ENCODE results near the gene ACVR1B. TPM values are rescaled to one million over a fixed set of nuclear protein-coding genes. Genes with fewer than 3 reads are reported as not detected.
A peak's percentile ranks its signal among the peaks of the same experiment; 100 is the strongest.

ACVR1B gene
- total and polyA plus RNA-seq, 4 donors = 4.0 to 21.9 (median 12.0) TPM

DNA sequence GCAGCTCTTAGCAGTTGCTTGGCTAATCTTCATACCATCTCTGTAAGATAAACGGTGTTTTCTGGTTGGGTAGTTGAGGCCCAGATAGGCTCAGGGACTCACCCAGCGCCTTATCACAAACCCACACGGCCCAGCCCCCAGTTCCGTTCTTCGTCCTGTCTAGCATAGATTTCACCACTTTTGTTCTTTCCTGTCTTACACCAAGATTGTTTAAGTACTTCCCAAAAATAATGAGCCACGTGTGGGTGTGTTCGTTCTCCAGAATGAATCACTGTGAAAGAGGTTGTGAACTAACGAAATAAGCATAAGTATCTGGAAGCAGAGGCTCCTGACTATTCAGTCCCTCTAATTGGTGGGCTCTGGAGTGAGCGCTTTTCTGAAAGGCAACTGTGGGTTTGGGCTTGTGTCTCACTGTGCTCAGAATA, 21.4 kb downstream of the ACVR1B start:
- WGBS = 28% methylated on average over 9 of the region's 9 CpGs
- Histone ChIP-seq H3K36me3 (ENCODE audit: control insufficient read depth in 4 of 4, insufficient read depth in 3 of 4, low read depth in 1 of 4, low read length in 3 of 4) (peaks cover 5 to 10% (median 7%) of the 10 kb centered on the region in 4 donors), H3K27ac (ENCODE audit: low read depth in 1 of 2, low read length in 2 of 2) (peak overlapping the region; percentile 72 to 77), H3K27me3 (ENCODE audit: control insufficient read depth in 4 of 4, insufficient read depth in 4 of 4, low read length in 3 of 4) (no peaks in the 10 kb centered on the region), H3K9me3 (ENCODE audit: control insufficient read depth in 4 of 4, low read length in 3 of 4) (no peaks in the 10 kb centered on the region), H3K9ac (ENCODE audit: low read depth in 1 of 2, low read length in 2 of 2) (no peak overlapping the region), H3K4me3 (ENCODE audit: low read depth in 1 of 3, low read length in 3 of 3) (peak overlapping the region in 1 of 3 donors; percentile 15), H3K4me1 (ENCODE audit: control insufficient read depth in 4 of 4, insufficient read depth in 4 of 4, low read length in 3 of 4) (peaks cover 30 to 77% (median 66%) of the 10 kb centered on the region in 4 donors)
- DNase-seq (ENCODE audit: low spot score) = no peak
- TF ChIP-seq, protein P1, sequence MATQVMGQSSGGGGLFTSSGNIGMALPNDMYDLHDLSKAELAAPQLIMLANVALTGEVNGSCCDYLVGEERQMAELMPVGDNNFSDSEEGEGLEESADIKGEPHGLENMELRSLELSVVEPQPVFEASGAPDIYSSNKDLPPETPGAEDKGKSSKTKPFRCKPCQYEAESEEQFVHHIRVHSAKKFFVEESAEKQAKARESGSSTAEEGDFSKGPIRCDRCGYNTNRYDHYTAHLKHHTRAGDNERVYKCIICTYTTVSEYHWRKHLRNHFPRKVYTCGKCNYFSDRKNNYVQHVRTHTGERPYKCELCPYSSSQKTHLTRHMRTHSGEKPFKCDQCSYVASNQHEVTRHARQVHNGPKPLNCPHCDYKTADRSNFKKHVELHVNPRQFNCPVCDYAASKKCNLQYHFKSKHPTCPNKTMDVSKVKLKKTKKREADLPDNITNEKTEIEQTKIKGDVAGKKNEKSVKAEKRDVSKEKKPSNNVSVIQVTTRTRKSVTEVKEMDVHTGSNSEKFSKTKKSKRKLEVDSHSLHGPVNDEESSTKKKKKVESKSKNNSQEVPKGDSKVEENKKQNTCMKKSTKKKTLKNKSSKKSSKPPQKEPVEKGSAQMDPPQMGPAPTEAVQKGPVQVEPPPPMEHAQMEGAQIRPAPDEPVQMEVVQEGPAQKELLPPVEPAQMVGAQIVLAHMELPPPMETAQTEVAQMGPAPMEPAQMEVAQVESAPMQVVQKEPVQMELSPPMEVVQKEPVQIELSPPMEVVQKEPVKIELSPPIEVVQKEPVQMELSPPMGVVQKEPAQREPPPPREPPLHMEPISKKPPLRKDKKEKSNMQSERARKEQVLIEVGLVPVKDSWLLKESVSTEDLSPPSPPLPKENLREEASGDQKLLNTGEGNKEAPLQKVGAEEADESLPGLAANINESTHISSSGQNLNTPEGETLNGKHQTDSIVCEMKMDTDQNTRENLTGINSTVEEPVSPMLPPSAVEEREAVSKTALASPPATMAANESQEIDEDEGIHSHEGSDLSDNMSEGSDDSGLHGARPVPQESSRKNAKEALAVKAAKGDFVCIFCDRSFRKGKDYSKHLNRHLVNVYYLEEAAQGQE (IDR thresholded peaks at IDR 0.05) = peak; percentile 7
- TF ChIP-seq SP1 (IDR thresholded peaks at IDR 0.05) = no peak

DNA sequence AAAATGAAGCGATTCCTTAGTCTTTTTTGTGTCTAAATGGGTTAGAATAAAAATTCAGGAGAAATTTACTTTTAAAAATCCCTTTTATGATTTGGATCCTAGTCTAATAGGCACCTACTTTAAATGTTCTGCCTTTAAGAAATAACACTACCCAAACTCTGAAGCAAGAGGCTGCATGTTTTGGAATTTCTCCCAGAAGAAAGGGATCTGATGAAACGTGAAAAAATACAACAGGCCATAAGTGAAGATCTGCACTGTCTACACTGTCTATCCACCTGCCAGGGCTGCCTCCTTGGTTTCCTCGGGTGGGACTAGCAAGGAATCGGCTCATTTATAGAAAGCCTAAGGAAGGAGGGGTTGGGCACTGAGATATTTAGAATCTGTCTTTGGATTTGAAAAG, 22.1 kb downstream of the ACVR1B start:
- no peak for DNase-seq (ENCODE audit: low spot score)
- Histone ChIP-seq H3K36me3 (ENCODE audit: control insufficient read depth in 4 of 4, insufficient read depth in 3 of 4, low read depth in 1 of 4, low read length in 3 of 4) (peaks cover 5 to 10% (median 8%) of the 10 kb centered on the region in 4 donors), H3K9me3 (ENCODE audit: control insufficient read depth in 4 of 4, low read length in 3 of 4) (no peaks in the 10 kb centered on the region), H3K27ac (ENCODE audit: low read depth in 1 of 2, low read length in 2 of 2) (peak overlapping the region; percentile 72 to 77), H3K9ac (ENCODE audit: low read depth in 1 of 2, low read length in 2 of 2) (no peak overlapping the region), H3K4me3 (ENCODE audit: low read depth in 1 of 3, low read length in 3 of 3) (no peak overlapping the region), H3K4me1 (ENCODE audit: control insufficient read depth in 4 of 4, insufficient read depth in 4 of 4, low read length in 3 of 4) (peaks cover 30 to 78% (median 68%) of the 10 kb centered on the region in 4 donors), H3K27me3 (ENCODE audit: control insufficient read depth in 4 of 4, insufficient read depth in 4 of 4, low read length in 3 of 4) (no peaks in the 10 kb centered on the region)
- 70% methylated on average over 4 of the region's 4 CpGs for WGBS
- TF ChIP-seq, protein P2, sequence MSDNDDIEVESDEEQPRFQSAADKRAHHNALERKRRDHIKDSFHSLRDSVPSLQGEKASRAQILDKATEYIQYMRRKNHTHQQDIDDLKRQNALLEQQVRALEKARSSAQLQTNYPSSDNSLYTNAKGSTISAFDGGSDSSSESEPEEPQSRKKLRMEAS (IDR thresholded peaks at IDR 0.05) = no peak

DNA sequence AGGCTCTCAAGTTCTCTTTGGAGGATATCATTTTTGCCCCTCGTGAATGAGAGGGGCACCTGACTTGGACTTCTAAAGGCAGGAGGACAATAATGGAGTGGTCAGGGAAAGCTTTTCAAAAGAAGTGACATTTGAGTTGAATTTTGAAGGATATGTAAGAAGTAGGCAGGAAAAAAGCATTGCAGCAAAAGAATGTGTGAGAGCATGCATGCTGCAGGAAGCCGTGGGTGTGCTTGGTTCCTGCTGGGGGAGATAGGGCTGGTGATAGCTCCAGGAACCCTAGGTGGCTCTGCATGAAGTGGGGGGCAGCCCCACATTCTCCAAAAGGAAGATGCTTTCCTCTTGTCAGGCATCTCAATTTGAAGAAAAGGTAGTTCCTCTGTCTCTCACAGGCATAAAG, 23.1 kb downstream of the ACVR1B start:
- 72% methylated on average over 2 of the region's 2 CpGs for WGBS
- peaks cover 2 to 10% (median 7%) of the 10 kb centered on the region in 4 donors for H3K36me3 ChIP-seq (ENCODE audit: control insufficient read depth in 4 of 4, insufficient read depth in 3 of 4, low read depth in 1 of 4, low read length in 3 of 4)
- H3K4me3 ChIP-seq (ENCODE audit: low read depth in 1 of 3, low read length in 3 of 3) = no peak overlapping the region
- DNase-seq (ENCODE audit: low spot score) = no peak
- peak overlapping the region in 1 of 2 donors; percentile 77 for H3K27ac ChIP-seq (ENCODE audit: low read depth in 1 of 2, low read length in 2 of 2)
- no peaks in the 10 kb centered on the region for H3K27me3 ChIP-seq (ENCODE audit: control insufficient read depth in 4 of 4, insufficient read depth in 4 of 4, low read length in 3 of 4)
- H3K9me3 ChIP-seq (ENCODE audit: control insufficient read depth in 4 of 4, low read length in 3 of 4) = no peaks in the 10 kb centered on the region
- TF ChIP-seq EGR1 (IDR thresholded peaks at IDR 0.05; ENCODE audit: low read depth in 2 of 2) = no peak
- TF ChIP-seq, protein P1 (IDR thresholded peaks at IDR 0.05) = no peak
- no peak for TF ChIP-seq RAD21 (IDR thresholded peaks at IDR 0.05)
- no peak for TF ChIP-seq FOXA1 (IDR thresholded peaks at IDR 0.05)
- TF ChIP-seq RXRA (IDR thresholded peaks at IDR 0.05) = no peak
- TF ChIP-seq JUND (IDR thresholded peaks at IDR 0.05) = no peak
- TF ChIP-seq, protein P2 (IDR thresholded peaks at IDR 0.05) = no peak
- TF ChIP-seq, protein P3, sequence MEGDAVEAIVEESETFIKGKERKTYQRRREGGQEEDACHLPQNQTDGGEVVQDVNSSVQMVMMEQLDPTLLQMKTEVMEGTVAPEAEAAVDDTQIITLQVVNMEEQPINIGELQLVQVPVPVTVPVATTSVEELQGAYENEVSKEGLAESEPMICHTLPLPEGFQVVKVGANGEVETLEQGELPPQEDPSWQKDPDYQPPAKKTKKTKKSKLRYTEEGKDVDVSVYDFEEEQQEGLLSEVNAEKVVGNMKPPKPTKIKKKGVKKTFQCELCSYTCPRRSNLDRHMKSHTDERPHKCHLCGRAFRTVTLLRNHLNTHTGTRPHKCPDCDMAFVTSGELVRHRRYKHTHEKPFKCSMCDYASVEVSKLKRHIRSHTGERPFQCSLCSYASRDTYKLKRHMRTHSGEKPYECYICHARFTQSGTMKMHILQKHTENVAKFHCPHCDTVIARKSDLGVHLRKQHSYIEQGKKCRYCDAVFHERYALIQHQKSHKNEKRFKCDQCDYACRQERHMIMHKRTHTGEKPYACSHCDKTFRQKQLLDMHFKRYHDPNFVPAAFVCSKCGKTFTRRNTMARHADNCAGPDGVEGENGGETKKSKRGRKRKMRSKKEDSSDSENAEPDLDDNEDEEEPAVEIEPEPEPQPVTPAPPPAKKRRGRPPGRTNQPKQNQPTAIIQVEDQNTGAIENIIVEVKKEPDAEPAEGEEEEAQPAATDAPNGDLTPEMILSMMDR (IDR thresholded peaks at IDR 0.05; ENCODE audit: low read depth, low read length, missing input control) = no peak
- TF ChIP-seq, protein P4, sequence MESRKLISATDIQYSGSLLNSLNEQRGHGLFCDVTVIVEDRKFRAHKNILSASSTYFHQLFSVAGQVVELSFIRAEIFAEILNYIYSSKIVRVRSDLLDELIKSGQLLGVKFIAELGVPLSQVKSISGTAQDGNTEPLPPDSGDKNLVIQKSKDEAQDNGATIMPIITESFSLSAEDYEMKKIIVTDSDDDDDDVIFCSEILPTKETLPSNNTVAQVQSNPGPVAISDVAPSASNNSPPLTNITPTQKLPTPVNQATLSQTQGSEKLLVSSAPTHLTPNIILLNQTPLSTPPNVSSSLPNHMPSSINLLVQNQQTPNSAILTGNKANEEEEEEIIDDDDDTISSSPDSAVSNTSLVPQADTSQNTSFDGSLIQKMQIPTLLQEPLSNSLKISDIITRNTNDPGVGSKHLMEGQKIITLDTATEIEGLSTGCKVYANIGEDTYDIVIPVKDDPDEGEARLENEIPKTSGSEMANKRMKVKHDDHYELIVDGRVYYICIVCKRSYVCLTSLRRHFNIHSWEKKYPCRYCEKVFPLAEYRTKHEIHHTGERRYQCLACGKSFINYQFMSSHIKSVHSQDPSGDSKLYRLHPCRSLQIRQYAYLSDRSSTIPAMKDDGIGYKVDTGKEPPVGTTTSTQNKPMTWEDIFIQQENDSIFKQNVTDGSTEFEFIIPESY (IDR thresholded peaks at IDR 0.05) = no peak
- peaks cover 30 to 80% (median 68%) of the 10 kb centered on the region in 4 donors for H3K4me1 ChIP-seq (ENCODE audit: control insufficient read depth in 4 of 4, insufficient read depth in 4 of 4, low read length in 3 of 4)
- no peak overlapping the region for H3K9ac ChIP-seq (ENCODE audit: low read depth in 1 of 2, low read length in 2 of 2)

All from liver (tissue), 9 donors.